ENCODE data around the gene SKP1.

DNA sequence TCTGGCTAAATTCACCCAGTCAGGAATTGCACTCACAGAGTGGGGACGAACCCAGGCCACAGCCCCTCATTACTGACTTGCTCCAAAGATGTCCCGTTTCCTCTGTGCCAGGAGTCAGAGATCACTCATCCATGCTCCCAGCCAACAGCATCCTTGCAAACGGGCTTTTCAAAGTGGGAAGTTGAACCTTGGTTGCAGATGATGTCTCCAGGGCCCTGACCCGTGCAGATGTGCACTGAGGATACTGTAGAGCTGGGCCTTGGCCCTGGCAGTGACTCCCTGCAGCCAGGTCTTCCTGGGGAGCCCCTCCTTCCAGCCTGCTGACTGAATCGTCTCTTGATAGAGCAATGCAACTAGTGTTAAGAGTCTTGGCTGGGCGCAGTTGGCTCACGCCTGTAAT is 40.0 kb downstream of the SKP1 start:
- no peak for TF ChIP-seq POLR2A (IDR thresholded peaks at IDR 0.05; ENCODE audit: borderline replicate concordance, extremely low read depth, insufficient read depth, insufficient read length)
- no peak for TF ChIP-seq EZH2phosphoT487 (IDR thresholded peaks at IDR 0.05; ENCODE audit: borderline replicate concordance)
- no peak for TF ChIP-seq RAD21 (IDR thresholded peaks at IDR 0.05; ENCODE audit: low read depth)
- TF ChIP-seq CBX3 (IDR thresholded peaks at IDR 0.05; ENCODE audit: low read depth): no peak
- no peak for TF ChIP-seq CTCF (IDR thresholded peaks at IDR 0.05 in 2 of 3, conservative IDR thresholded peaks at IDR 0.05 in 1 of 3; ENCODE audit: borderline replicate concordance in 1 of 3, insufficient read depth in 1 of 3, low read depth in 2 of 3, low read length in 2 of 3)
- TF ChIP-seq ELF1 (IDR thresholded peaks at IDR 0.05; ENCODE audit: borderline replicate concordance, low read depth): no peak
- TF ChIP-seq POLR2AphosphoS5 (IDR thresholded peaks at IDR 0.05; ENCODE audit: low read depth, low read length): no peak
- no peak for TF ChIP-seq MAX (IDR thresholded peaks at IDR 0.05)
